Cardiac fibroblast (primary cell): ENCODE measurements around the gene HERC2.
A peak's percentile ranks its signal among the peaks of the same experiment; 100 is the strongest.

ENCODE experiments used
- DNase-seq, 2 donors: peaks; one replicate each; pipeline versions ENCODE4 v3.0.0 to v3.0.0-alpha.2; 2010; ENCODE audit warnings: low read depth in 2 of 2
- H3K4me3 ChIP-seq, 2 donors: replicated peaks in 1 of 2; 1 replicate in 1 of 2; 2 replicates in 1 of 2; pipeline ENCODE4 v1.5.1; 2011; ENCODE audit warnings: low read depth in 2 of 2, low read length in 2 of 2, mild to moderate bottlenecking in 2 of 2, moderate library complexity in 1 of 2
- CTCF ChIP-seq: IDR thresholded peaks from one replicate; pipeline ENCODE4 v1.5.1; 2011; ENCODE audit warnings: low read depth, mild to moderate bottlenecking, low read length, inconsistent platforms

HERC2 gene

GRCh38 chr15:28129231-28129848 lies 192.6 kb downstream of the HERC2 start:
- no peak for TF ChIP-seq CTCF
- DNase-seq, result no peak
- no peak overlapping the region for H3K4me3 ChIP-seq

GRCh38 chr15:28128031-28128430 lies 193.9 kb downstream of the HERC2 start:
- no peak overlapping the region for H3K4me3 ChIP-seq
- TF ChIP-seq CTCF, result no peak
- no peak for DNase-seq

- TF ChIP-seq CTCF, result no peak
- no peak overlapping the region for H3K4me3 ChIP-seq
- DNase-seq, result no peak
Observed at GRCh38 chr15:28127036-28127435, 194.9 kb downstream of the HERC2 start.

GRCh38 chr15:28125673-28126651 lies 196.0 kb downstream of the HERC2 start:
- DNase-seq, result peak; percentile 72 to 76
- peak; percentile 58 for TF ChIP-seq CTCF
- no peak overlapping the region for H3K4me3 ChIP-seq

- H3K4me3 ChIP-seq, result no peak overlapping the region
- TF ChIP-seq CTCF, result no peak
- no peak for DNase-seq
Observed at GRCh38 chr15:28124841-28125240, 197.1 kb downstream of the HERC2 start.

GRCh38 chr15:28123408-28124023 lies 198.5 kb downstream of the HERC2 start:
- peak; percentile 78 to 80 for DNase-seq
- TF ChIP-seq CTCF, result peak; percentile 80
- H3K4me3 ChIP-seq, result no peak overlapping the region
